ENCODE measurements around the gene SUSD1. TPM values are rescaled to one million over a fixed set of nuclear protein-coding genes. Genes with fewer than 3 reads are reported as not detected.

The SUSD1 gene
- total RNA-seq, 1 donor from 2014 or later = 33.8 TPM

GRCh38 chr9:112103405-112103804, 71.7 kb downstream of the SUSD1 start:
- H3K27me3 ChIP-seq (ENCODE audit: control insufficient read depth, insufficient read depth, low read length) = no peaks in the 10 kb centered on the region
- DNase-seq (ENCODE audit: low read depth) = no peak
- H3K4me3 ChIP-seq (ENCODE audit: low read depth, low read length) = no peak overlapping the region
- no peaks in the 10 kb centered on the region for H3K36me3 ChIP-seq (ENCODE audit: control insufficient read depth, insufficient read depth, low read length)
- TF ChIP-seq CTCF (IDR thresholded peaks at IDR 0.05; ENCODE audit: insufficient read depth, low read length, poor library complexity, severe bottlenecking) = no peak

GRCh38 chr9:112097712-112098688, 77.1 kb downstream of the SUSD1 start:
- H3K4me3 ChIP-seq (ENCODE audit: low read depth, low read length) = no peak overlapping the region
- TF ChIP-seq CTCF (IDR thresholded peaks at IDR 0.05; ENCODE audit: insufficient read depth, low read length, poor library complexity, severe bottlenecking) = peak; percentile 87
- no peaks in the 10 kb centered on the region for H3K27me3 ChIP-seq (ENCODE audit: control insufficient read depth, insufficient read depth, low read length)
- DNase-seq (ENCODE audit: low read depth) = no peak
- H3K36me3 ChIP-seq (ENCODE audit: control insufficient read depth, insufficient read depth, low read length) = no peaks in the 10 kb centered on the region

- H3K36me3 ChIP-seq (ENCODE audit: control insufficient read depth, insufficient read depth, low read length) = no peaks in the 10 kb centered on the region
- H3K27me3 ChIP-seq (ENCODE audit: control insufficient read depth, insufficient read depth, low read length) = no peaks in the 10 kb centered on the region
- H3K4me3 ChIP-seq (ENCODE audit: low read depth, low read length) = no peak overlapping the region
- no peak for TF ChIP-seq CTCF (IDR thresholded peaks at IDR 0.05; ENCODE audit: insufficient read depth, low read length, poor library complexity, severe bottlenecking)
- no peak for DNase-seq (ENCODE audit: low read depth)
These were observed 80.0 kb downstream of the SUSD1 start for GRCh38 chr9:112094948-112095681.

GRCh38 chr9:112094241-112094640, 80.9 kb downstream of the SUSD1 start:
- Histone ChIP-seq H3K36me3 (ENCODE audit: control insufficient read depth, insufficient read depth, low read length) (no peaks in the 10 kb centered on the region), H3K4me3 (ENCODE audit: low read depth, low read length) (no peak overlapping the region), H3K27me3 (ENCODE audit: control insufficient read depth, insufficient read depth, low read length) (no peaks in the 10 kb centered on the region)
- no peak for DNase-seq (ENCODE audit: low read depth)
- no peak for TF ChIP-seq CTCF (IDR thresholded peaks at IDR 0.05; ENCODE audit: insufficient read depth, low read length, poor library complexity, severe bottlenecking)

- no peak for TF ChIP-seq CTCF (IDR thresholded peaks at IDR 0.05; ENCODE audit: insufficient read depth, low read length, poor library complexity, severe bottlenecking)
- no peak for DNase-seq (ENCODE audit: low read depth)
- H3K27me3 ChIP-seq (ENCODE audit: control insufficient read depth, insufficient read depth, low read length) = no peaks in the 10 kb centered on the region
- H3K36me3 ChIP-seq (ENCODE audit: control insufficient read depth, insufficient read depth, low read length) = no peaks in the 10 kb centered on the region
- H3K4me3 ChIP-seq (ENCODE audit: low read depth, low read length) = no peak overlapping the region
These were observed 81.3 kb downstream of the SUSD1 start for GRCh38 chr9:112093870-112094216.
